ENCODE results near the gene UGT2B15.

UGT2B15 gene

DNA sequence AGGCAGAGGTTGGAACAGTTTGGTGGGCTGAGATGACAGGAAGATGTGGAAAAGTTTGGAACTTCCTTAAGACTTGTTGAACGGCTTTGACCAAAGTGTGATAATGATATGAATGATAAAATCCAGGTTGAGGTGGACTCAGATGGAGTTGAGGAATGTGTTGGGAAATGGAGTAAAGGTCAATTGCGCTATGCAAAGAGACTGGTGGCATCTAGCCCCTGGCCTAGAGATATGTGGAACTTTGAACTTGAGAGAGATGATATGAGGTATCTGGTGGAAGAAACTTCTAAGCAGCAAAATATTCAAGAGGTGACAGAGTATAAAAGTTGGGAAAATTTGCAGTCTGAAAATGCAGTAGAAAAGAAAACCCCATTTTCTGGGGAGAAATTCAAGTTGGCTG lies 73.0 kb downstream of the UGT2B15 start:
- no peak overlapping the region for H3K9ac ChIP-seq (ENCODE audit: low read length in 2 of 2)
- H3K27me3 ChIP-seq (ENCODE audit: control insufficient read depth in 1 of 2, insufficient read depth in 2 of 2, low read length in 2 of 2), result no peaks in the 10 kb centered on the region
- H3K36me3 ChIP-seq (ENCODE audit: control insufficient read depth in 2 of 2, insufficient read depth in 2 of 2, low read length in 2 of 2), result no peaks in the 10 kb centered on the region
- no peak overlapping the region for H3K27ac ChIP-seq (ENCODE audit: low read length)
- H3K9me3 ChIP-seq (ENCODE audit: control insufficient read depth in 2 of 2, low read length in 2 of 2), result no peaks in the 10 kb centered on the region
- H3K4me1 ChIP-seq (ENCODE audit: control insufficient read depth, insufficient read depth, low read length), result no peaks in the 10 kb centered on the region
- H3K4me3 ChIP-seq (ENCODE audit: low read length in 2 of 2), result no peak overlapping the region

Data from stomach smooth muscle (tissue), 2 donors.